GM21723 (cell line): Measurements from ENCODE around the gene SCNN1A.

ENCODE experiments used
- ATAC-seq: cut with Tn5 transposase; IDR thresholded peaks from one replicate; pipeline ENCODE4 v1.9.1; 2021; ENCODE audit warnings: mild to moderate bottlenecking, moderate library complexity; ENCODE audit not compliant: unreplicated experiment

SCNN1A gene

GRCh38 chr12:6301721-6302120 is 73.6 kb downstream of the SCNN1A start:
- ATAC-seq: no peak

- ATAC-seq: no peak
Measured at GRCh38 chr12:6297170-6297569, 78.2 kb downstream of the SCNN1A start.
